ENCODE data around the gene C1orf198.

C1orf198 gene

DNA sequence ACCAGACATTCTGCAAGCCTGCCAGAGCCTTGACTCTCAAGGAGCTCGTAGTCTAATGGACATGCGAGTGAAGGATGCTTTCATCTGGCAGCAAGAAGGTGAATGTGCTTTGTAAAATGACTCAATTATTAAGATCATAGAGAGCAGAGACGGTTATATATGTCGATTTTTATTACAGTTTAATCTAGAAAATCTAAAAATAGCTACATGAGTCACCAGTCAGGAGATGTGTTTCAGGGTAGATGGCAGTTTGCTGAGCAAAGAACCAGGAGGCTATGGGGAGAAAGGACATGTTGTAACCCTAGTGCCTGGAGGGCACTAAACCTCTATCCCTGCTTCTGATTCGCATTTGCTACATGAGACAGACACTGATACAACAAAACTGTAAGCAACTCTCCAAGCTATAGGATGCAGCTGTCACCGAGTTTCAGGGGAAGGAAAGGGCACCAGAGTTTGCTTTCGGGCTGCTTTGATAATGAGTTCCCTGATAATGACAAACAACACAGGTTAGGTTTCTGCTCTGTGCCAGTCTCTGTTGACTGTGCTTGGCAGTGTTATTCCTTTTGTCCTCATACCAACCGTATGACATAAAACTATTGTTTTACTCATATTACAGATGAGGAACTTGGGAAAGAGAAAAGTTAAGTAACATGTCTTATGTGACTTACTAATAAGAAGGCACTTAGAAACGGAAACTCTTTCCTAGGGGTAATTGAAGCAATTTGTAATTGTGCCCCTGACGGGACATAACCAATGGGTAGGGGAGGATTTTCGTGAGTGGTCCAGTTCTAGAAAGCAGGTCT is 43.2 kb downstream of the C1orf198 start:
- TF ChIP-seq, protein P1, sequence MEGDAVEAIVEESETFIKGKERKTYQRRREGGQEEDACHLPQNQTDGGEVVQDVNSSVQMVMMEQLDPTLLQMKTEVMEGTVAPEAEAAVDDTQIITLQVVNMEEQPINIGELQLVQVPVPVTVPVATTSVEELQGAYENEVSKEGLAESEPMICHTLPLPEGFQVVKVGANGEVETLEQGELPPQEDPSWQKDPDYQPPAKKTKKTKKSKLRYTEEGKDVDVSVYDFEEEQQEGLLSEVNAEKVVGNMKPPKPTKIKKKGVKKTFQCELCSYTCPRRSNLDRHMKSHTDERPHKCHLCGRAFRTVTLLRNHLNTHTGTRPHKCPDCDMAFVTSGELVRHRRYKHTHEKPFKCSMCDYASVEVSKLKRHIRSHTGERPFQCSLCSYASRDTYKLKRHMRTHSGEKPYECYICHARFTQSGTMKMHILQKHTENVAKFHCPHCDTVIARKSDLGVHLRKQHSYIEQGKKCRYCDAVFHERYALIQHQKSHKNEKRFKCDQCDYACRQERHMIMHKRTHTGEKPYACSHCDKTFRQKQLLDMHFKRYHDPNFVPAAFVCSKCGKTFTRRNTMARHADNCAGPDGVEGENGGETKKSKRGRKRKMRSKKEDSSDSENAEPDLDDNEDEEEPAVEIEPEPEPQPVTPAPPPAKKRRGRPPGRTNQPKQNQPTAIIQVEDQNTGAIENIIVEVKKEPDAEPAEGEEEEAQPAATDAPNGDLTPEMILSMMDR (IDR thresholded peaks at IDR 0.05; ENCODE audit: extremely low read depth, missing control alignments), result no peak
- DNase-seq (ENCODE audit: low spot score), result no peak

DNA sequence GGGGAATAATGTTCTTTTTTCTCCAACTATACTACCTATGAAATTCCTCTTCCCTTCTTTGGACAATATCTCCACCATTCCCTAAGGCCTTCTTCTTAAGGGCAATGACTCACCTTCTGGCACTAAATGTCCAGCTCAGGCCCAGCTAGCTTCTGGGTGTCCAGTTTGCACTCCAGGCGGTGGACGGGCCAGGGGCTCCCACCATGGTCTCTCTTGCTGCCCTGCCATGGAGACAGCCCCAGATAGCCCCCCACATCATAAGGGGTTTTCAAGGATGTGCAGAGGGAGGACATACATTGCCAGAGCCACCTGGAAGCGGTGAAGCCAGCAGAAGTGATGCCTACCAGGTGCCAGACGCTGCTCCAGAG is 43.8 kb downstream of the C1orf198 start:
- no peak for DNase-seq (ENCODE audit: low spot score)
- TF ChIP-seq, protein P1 (IDR thresholded peaks at IDR 0.05; ENCODE audit: extremely low read depth, missing control alignments), result no peak

DNA sequence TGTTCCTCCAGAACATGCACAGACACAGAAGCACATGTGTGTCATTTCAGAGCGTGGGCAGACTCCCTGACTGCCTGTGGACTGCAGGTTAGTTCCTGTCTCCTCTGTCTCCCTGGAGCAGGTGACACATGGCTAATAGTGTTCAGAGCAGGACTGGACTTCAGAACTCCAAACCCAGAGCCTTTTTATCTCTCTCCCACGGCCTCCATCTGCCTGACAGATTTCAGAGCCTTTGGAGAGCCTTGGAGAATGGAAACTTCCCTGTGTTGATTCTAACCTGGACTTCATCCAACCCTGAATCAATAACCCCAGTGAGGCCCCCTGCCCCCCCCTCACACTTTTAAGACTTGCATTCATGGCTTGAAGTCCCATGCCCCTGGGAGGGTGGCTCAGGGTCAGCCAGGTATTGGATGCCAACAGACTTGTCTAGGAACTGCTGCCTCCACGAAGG is 44.4 kb downstream of the C1orf198 start:
- TF ChIP-seq, protein P1 (IDR thresholded peaks at IDR 0.05; ENCODE audit: extremely low read depth, missing control alignments), result no peak
- DNase-seq (ENCODE audit: low spot score), result no peak

DNA sequence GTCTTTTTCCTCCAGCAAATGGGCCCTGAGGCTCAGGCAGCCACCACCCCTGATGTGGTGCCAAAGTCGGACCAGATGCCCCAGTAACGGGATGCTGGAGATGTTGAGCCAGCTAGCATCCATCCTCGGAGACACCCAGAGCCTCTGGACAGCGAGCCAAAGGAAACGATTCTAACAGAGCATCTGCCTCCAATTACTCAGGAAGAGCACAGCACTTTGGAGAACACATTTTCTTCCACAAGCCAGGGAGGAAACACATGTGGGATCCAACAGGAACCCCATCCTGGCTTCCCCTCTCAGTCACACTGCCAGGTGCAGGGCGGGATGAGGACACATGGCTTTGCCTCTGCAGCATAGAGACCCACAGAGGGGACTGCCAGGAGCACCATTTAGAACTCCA is 44.9 kb downstream of the C1orf198 start:
- DNase-seq (ENCODE audit: low spot score), result no peak
- TF ChIP-seq, protein P1 (IDR thresholded peaks at IDR 0.05; ENCODE audit: extremely low read depth, missing control alignments), result no peak

DNA sequence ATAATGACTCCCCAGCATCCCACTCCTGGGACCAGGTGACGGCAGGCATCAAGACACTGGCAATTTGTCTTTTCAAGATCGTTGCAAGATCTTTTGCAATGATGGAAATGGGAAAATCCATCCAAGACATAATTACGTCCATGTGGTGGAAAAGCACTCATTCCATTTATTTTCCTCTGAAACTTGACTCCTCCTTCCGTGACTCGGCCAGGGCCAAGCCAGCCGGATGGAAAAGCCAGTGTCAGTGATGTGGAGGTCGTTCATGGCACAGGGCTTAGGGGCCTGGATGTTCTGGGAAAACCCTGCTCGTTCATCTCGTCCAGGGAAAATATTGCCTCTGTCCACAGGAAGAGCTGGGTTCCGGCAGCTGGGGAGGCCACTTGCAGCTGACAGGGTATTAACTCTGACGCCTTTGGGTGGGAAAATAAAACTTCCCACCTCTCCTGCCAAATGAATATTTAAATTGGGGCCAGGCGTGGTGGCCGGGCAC is 46.2 kb downstream of the C1orf198 start:
- TF ChIP-seq, protein P1 (IDR thresholded peaks at IDR 0.05; ENCODE audit: extremely low read depth, missing control alignments), result no peak
- DNase-seq (ENCODE audit: low spot score), result no peak

DNA sequence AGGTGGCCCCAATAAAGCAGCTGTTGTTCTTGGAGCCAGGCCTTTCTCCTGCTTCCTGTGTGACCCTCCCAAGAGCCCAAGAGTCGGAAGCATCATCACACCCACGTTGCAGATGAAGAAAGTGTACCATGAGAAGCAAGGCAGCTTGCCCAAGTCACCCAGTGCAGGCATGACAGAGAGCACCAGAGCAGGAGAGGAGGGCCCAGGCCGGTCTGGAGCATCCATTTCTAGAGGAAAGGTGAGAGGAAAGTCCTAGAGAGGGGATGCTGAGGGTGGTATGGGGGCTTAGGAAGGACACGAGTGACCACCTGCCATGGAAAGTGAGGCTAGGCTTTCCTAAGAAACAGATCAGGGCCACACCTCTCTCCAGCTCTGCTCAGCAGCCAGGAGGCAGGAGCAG is 47.0 kb downstream of the C1orf198 start:
- TF ChIP-seq, protein P1 (IDR thresholded peaks at IDR 0.05; ENCODE audit: extremely low read depth, missing control alignments), result no peak
- DNase-seq (ENCODE audit: low spot score), result no peak

DNA sequence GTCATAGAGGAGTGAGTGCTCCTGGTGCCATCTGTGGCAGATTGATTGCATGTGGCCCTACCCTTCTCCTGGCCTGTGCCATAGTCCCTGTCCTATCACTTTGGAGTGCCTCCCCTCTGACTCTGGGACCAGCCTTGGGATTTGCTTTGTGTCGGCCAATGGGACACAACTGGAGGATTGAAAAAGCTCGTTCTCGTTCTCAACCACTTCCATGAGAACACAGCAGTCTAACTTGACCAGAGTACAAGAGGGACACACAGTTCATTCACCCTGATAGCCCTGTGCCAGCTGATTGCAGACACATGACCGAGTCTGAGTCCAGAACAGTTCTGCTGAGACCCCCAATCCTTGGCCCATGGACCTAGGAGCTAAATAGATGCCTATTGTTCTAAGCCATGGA is 47.8 kb downstream of the C1orf198 start:
- TF ChIP-seq, protein P1 (IDR thresholded peaks at IDR 0.05; ENCODE audit: extremely low read depth, missing control alignments), result no peak
- no peak for DNase-seq (ENCODE audit: low spot score)

Measured in GM20000 (cell line).